GM12878 (cell line): Measurements from ENCODE around the gene B3GNT3. TPM values are rescaled to one million over a fixed set of nuclear protein-coding genes. Genes with fewer than 3 reads are reported as not detected.

ENCODE experiments used
- ATAC-seq: fragments of 200-7000 bp; cut with Tn5 transposase; 3 replicates; pipeline ENCODE4 v1.9.1; 2020; ENCODE audit warnings: mild to moderate bottlenecking, moderate library complexity
- BruUV-seq: library from RNA; stranded (reverse); fragments of 400-500 nt; replicated peaks from 2 replicates; lab custom pipeline; 2021; lab: Mats Ljungman, UMichigan
- CTCF ChIA-PET: fragments of 300-600 bp; sonication (Branson Sonifier 250); formaldehyde crosslinking; extraction: SDS; loops from one replicate; lab custom pipeline; 2021; ENCODE audit warnings: inconsistent platforms; lab: Yijun Ruan, JAX
- POLR2A ChIA-PET: fragments of 350-600 bp; formaldehyde crosslinking; extraction: SDS; loops from one replicate; lab custom pipeline; 2021; ENCODE audit warnings: inconsistent platforms; lab: Charles Lee
- RAD21 ChIA-PET: fragments of 300-600 bp; sonication (Branson Sonifier 250); formaldehyde crosslinking; loops from one replicate; lab custom pipeline; 2023; ENCODE audit warnings: antibody characterized with exemption; ENCODE audit not compliant: unreplicated experiment; lab: Charles Lee
- SMC1A ChIA-PET: fragments of 300-600 bp; sonication (Branson Sonifier 250); formaldehyde crosslinking; loops from one replicate; lab custom pipeline; 2023; ENCODE audit not compliant: unreplicated experiment, uncharacterized antibody; lab: Charles Lee
- DNase-seq: peaks from one replicate; pipeline ENCODE4 v3.0.0-alpha.2; 2011; ENCODE audit warnings: low read depth, low spot score
- FAIRE-seq: peaks from 3 replicates; lab custom pipeline; 2011; peaks lifted over from hg19 to GRCh38; lab: Jason Lieb, UNC
- H2AFZ ChIP-seq: 2 replicates; pipeline ENCODE4 v1.6.0; 2011; ENCODE audit warnings: low read depth, low read length, control low read depth; ENCODE audit not compliant: control insufficient read depth
- H3K27ac ChIP-seq: 2 replicates; pipeline ENCODE4 v1.5.1; 2011; ENCODE audit warnings: control low read depth; ENCODE audit not compliant: control insufficient read depth, insufficient read depth
- H3K27me3 ChIP-seq, 2 experiments: replicated peaks in 1 of 2; 2 replicates each; pipeline versions ENCODE4 v1.6.0 to v1.6.1; 2011; ENCODE audit warnings: low read length in 1 of 2; ENCODE audit not compliant: control insufficient read depth in 2 of 2, insufficient read depth in 2 of 2
- H3K36me3 ChIP-seq, 2 experiments: 2 replicates each; pipeline ENCODE4 v1.5.1; 2011; ENCODE audit warnings: low read length in 1 of 2; ENCODE audit not compliant: control insufficient read depth in 2 of 2, insufficient read depth in 2 of 2
- H3K4me1 ChIP-seq: 2 replicates; pipeline ENCODE4 v1.6.1; 2011; ENCODE audit warnings: mild to moderate bottlenecking, low read length, moderate library complexity, mixed read lengths; ENCODE audit not compliant: control insufficient read depth, insufficient read depth
- H3K4me2 ChIP-seq: 2 replicates; pipeline ENCODE4 v1.6.0; 2011; ENCODE audit warnings: control low read depth; ENCODE audit not compliant: control insufficient read depth, insufficient read depth
- H3K4me3 ChIP-seq: fragments of 200-600 bp; sonication (generic); 2 replicates; pipeline ENCODE4 v1.5.1; 2016
- H3K79me2 ChIP-seq: 2 replicates; pipeline ENCODE4 v1.6.0; 2011; ENCODE audit warnings: low read length; ENCODE audit not compliant: control insufficient read depth, insufficient read depth
- H3K9ac ChIP-seq: 2 replicates; pipeline ENCODE4 v1.8.0; 2011; ENCODE audit warnings: low read length, control low read depth, mixed read lengths; ENCODE audit not compliant: control insufficient read depth, insufficient read depth
- H3K9me3 ChIP-seq: replicated peaks from 3 replicates; pipeline ENCODE4 v1.5.1; 2011; ENCODE audit warnings: mild to moderate bottlenecking, low read length; ENCODE audit not compliant: control insufficient read depth, insufficient read depth
- H4K20me1 ChIP-seq: 2 replicates; pipeline ENCODE4 v1.6.0; 2011; ENCODE audit not compliant: control insufficient read depth, insufficient read depth
- BHLHE40 ChIP-seq, 2 experiments: fragments of 450-650 bp in 1 of 2; IDR thresholded peaks; 2 replicates each; pipeline ENCODE4 v1.6.1; 2011 to 2017; ENCODE audit warnings: low read depth in 2 of 2, borderline replicate concordance in 1 of 2, improper control_type of control experiment in 1 of 2, low read length in 1 of 2, mild to moderate bottlenecking in 1 of 2
- BMI1 ChIP-seq: fragments of 450-650 bp; IDR thresholded peaks from 2 replicates; pipeline ENCODE4 v1.6.1; 2016; ENCODE audit warnings: mild to moderate bottlenecking, moderate library complexity, borderline replicate concordance
- EP300 ChIP-seq, 2 experiments: fragments of 150-350 bp in 1 of 2; IDR thresholded peaks; 2 replicates each; pipeline ENCODE4 v1.6.1; 2011 to 2012; ENCODE audit warnings: low read depth in 2 of 2, low read length in 2 of 2, borderline replicate concordance in 1 of 2, improper control_type of control experiment in 1 of 2, inconsistent platforms in 1 of 2; ENCODE audit not compliant: control insufficient read depth in 1 of 2
- IRF4 ChIP-seq: IDR thresholded peaks from 2 replicates; pipeline ENCODE4 v1.6.1; 2011; ENCODE audit warnings: low read depth, low read length
- PAX5 ChIP-seq: IDR thresholded peaks from 2 replicates; pipeline ENCODE4 v1.6.1; 2011; ENCODE audit warnings: low read depth, low read length, borderline replicate concordance
- SIN3A ChIP-seq: IDR thresholded peaks from 2 replicates; pipeline ENCODE4 v1.6.1; 2012; ENCODE audit warnings: low read depth, low read length, improper control_type of control experiment
- TBL1XR1 ChIP-seq: IDR thresholded peaks from 2 replicates; pipeline ENCODE4 v1.6.1; 2012; ENCODE audit warnings: low read depth, low read length, improper control_type of control experiment
- WRNIP1 ChIP-seq: IDR thresholded peaks from 2 replicates; pipeline ENCODE4 v1.6.1; 2011; ENCODE audit warnings: low read depth, low read length, improper control_type of control experiment, borderline replicate concordance
- WGBS: methylation state at CpG from one replicate; pipeline ENCODE4 v1.1.6; 2016; ENCODE audit warnings: low lambda C conversion rate; ENCODE audit not compliant: insufficient replicate concordance, insufficient coverage; ENCODE audit errors: missing lambda C conversion rate; 5-methylcytosine and 5-hydroxymethylcytosine counted together
- in situ Hi-C: fragments of 300-500 bp; cut with MboI; formaldehyde crosslinking; loops from 9 replicates; pipeline ENCODE4 v1.14.3; 2018; ENCODE audit warnings: mixed read lengths
- intact Hi-C: fragments of 100-400 bp; cut with micrococcal nuclease; formaldehyde crosslinking; loops from one replicate; pipeline ENCODE4 v1.14.2; 2022; ENCODE audit not compliant: unreplicated experiment
- polyA plus RNA-seq, 11 experiments: library from polyadenylated mRNA; depleted of rRNA in 4 of 11; unstranded in 6 of 11; stranded (reverse) in 5 of 11; fragments of >200 nt; fragmentation: Nextera tagmentation in 4 of 11; fragmentation: Illumina TruSeq in 1 of 11; extraction: Ambion mirVana in 4 of 11; extraction: Trizol in 1 of 11; gene quantifications; 1 replicate in 1 of 11; 2 replicates in 10 of 11; pipeline versions ENCODE4 v1.2.1 to v1.2.3, GENCODE V29; 2011 to 2016; ENCODE audit warnings: inconsistent platforms in 2 of 11, missing spikeins in 2 of 11, low read depth in 1 of 11
- total RNA-seq, 4 experiments: library from RNA; depleted of rRNA in 3 of 4; stranded (reverse); fragments of >200 nt in 3 of 4; fragmentation: Illumina TruSeq in 1 of 4; extraction: Trizol in 1 of 4; gene quantifications; 2 replicates each; pipeline versions ENCODE4 v1.2.1 to v1.2.3, GENCODE V29; 2013 to 2021
- TF ChIP-seq, protein P1 (sequence below): fragments of 450-650 bp; conservative IDR thresholded peaks from 2 replicates; pipeline ENCODE4 v1.6.1; 2017; ENCODE audit warnings: mild to moderate bottlenecking, moderate library complexity
- TF ChIP-seq, protein P2 (sequence below): IDR thresholded peaks from 2 replicates; pipeline ENCODE4 v1.6.1; 2012; ENCODE audit warnings: mild to moderate bottlenecking, low read depth, low read length

The B3GNT3 gene
- total and polyA plus RNA-seq, 10 of the 15 experiments (the other 5 are each of a cell fraction or from before 2014, with no cell fraction given) = not detected

- no peaks in the 10 kb centered on the region for H3K4me1 ChIP-seq
Measured at GRCh38 chr19:17796013-17796837, 1.3 kb downstream of the B3GNT3 start.

More at GRCh38 chr19:17796013-17796837, 1.3 kb downstream of the B3GNT3 start:
- no peaks in the 10 kb centered on the region for H3K79me2 ChIP-seq
- H4K20me1 ChIP-seq = no peaks in the 10 kb centered on the region
- H3K9me3 ChIP-seq = no peaks in the 10 kb centered on the region
- intact Hi-C loops = no loop called here
- ATAC-seq = no peak; the same call in 2 of the 3 replicates
- H3K36me3 ChIP-seq = no peaks in the 10 kb centered on the region
- no peak overlapping the region for H3K9ac ChIP-seq
- ChIA-PET CTCF (interaction anchor here (0.8 to 1.6 kb wide), 2 partner anchors 58 to 190 kb away, joined by 3 read pairs; no protein-coding TSS in a partner anchor), RAD21 (no interaction called here), SMC1A (no interaction called here), POLR2A (no interaction called here)
- no peak overlapping the region for H2AFZ ChIP-seq
- no peak overlapping the region for H3K27ac ChIP-seq
- in situ Hi-C loops = no loop called here
- FAIRE-seq = no peak
- H3K4me3 ChIP-seq = no peak overlapping the region
- TF ChIP-seq, protein P1, sequence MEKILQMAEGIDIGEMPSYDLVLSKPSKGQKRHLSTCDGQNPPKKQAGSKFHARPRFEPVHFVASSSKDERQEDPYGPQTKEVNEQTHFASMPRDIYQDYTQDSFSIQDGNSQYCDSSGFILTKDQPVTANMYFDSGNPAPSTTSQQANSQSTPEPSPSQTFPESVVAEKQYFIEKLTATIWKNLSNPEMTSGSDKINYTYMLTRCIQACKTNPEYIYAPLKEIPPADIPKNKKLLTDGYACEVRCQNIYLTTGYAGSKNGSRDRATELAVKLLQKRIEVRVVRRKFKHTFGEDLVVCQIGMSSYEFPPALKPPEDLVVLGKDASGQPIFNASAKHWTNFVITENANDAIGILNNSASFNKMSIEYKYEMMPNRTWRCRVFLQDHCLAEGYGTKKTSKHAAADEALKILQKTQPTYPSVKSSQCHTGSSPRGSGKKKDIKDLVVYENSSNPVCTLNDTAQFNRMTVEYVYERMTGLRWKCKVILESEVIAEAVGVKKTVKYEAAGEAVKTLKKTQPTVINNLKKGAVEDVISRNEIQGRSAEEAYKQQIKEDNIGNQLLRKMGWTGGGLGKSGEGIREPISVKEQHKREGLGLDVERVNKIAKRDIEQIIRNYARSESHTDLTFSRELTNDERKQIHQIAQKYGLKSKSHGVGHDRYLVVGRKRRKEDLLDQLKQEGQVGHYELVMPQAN = no peak
- no peak for TF ChIP-seq TBL1XR1
- no peak for TF ChIP-seq BHLHE40 (IDR thresholded peaks at IDR 0.05; ENCODE audit: borderline replicate concordance in 1 of 2, low read depth in 2 of 2, low read length in 1 of 2)
- TF ChIP-seq EP300 (IDR thresholded peaks at IDR 0.05; ENCODE audit: borderline replicate concordance in 1 of 2, control insufficient read depth in 1 of 2, low read depth in 2 of 2, low read length in 2 of 2) = no peak
- no peak for TF ChIP-seq SIN3A
- TF ChIP-seq, protein P2, sequence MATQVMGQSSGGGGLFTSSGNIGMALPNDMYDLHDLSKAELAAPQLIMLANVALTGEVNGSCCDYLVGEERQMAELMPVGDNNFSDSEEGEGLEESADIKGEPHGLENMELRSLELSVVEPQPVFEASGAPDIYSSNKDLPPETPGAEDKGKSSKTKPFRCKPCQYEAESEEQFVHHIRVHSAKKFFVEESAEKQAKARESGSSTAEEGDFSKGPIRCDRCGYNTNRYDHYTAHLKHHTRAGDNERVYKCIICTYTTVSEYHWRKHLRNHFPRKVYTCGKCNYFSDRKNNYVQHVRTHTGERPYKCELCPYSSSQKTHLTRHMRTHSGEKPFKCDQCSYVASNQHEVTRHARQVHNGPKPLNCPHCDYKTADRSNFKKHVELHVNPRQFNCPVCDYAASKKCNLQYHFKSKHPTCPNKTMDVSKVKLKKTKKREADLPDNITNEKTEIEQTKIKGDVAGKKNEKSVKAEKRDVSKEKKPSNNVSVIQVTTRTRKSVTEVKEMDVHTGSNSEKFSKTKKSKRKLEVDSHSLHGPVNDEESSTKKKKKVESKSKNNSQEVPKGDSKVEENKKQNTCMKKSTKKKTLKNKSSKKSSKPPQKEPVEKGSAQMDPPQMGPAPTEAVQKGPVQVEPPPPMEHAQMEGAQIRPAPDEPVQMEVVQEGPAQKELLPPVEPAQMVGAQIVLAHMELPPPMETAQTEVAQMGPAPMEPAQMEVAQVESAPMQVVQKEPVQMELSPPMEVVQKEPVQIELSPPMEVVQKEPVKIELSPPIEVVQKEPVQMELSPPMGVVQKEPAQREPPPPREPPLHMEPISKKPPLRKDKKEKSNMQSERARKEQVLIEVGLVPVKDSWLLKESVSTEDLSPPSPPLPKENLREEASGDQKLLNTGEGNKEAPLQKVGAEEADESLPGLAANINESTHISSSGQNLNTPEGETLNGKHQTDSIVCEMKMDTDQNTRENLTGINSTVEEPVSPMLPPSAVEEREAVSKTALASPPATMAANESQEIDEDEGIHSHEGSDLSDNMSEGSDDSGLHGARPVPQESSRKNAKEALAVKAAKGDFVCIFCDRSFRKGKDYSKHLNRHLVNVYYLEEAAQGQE = no peak
- TF ChIP-seq BMI1 = no peak
- TF ChIP-seq IRF4 = no peak
- TF ChIP-seq PAX5 = no peak
- TF ChIP-seq WRNIP1 = no peak
- H3K27me3 ChIP-seq = peaks cover 3 to 6% of the 10 kb centered on the region in 2 experiments; a peak in 3 of 4 replicates
- no TSS peak for BruUV-seq
- 15% methylated on average over 6 of the region's 6 CpGs for WGBS
- no peak for DNase-seq
- H3K4me2 ChIP-seq = no peak overlapping the region
